HG03159 (cell line): ENCODE data around the gene LPIN2.
A peak's percentile ranks its signal among the peaks of the same experiment; 100 is the strongest.
"Not testable (repeated sequence)": the region's sequence is repeated elsewhere in the genome, so short reads cannot be mapped to it uniquely, and the experiment has no call there.

Experiments used
- ATAC-seq: cut with Tn5 transposase; IDR thresholded peaks from one replicate; pipeline ENCODE4 v1.9.1; 2021; ENCODE audit warnings: mild to moderate bottlenecking, moderate library complexity; ENCODE audit not compliant: unreplicated experiment

LPIN2 gene

GRCh38 chr18:3044931-3045698 is 32.2 kb upstream of the LPIN2 start:
- ATAC-seq: no peak

GRCh38 chr18:3042379-3042778 is 29.4 kb upstream of the LPIN2 start:
- ATAC-seq: no peak

DNA sequence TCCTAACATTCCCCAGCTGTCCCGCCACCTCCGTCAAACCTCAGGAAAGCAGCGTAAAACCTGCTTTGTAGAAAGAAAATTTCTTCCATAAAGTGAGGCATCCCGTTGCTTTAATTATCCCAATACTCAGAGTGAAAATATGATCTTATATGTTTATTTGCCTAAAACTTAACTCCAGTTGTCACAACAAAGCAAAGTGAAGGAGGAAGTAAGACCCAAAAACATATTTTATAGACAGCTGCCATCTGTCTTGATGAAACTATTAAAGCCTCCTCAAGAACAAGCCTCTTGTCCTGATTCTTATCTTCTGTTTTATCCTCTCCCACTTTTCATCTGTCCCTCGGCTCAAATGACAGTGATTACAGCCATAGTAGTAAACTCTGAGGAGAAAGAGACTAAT is 28.9 kb upstream of the LPIN2 start:
- no peak for ATAC-seq

- no peak for ATAC-seq
Measured at GRCh38 chr18:3040881-3041280, 27.9 kb upstream of the LPIN2 start.

DNA sequence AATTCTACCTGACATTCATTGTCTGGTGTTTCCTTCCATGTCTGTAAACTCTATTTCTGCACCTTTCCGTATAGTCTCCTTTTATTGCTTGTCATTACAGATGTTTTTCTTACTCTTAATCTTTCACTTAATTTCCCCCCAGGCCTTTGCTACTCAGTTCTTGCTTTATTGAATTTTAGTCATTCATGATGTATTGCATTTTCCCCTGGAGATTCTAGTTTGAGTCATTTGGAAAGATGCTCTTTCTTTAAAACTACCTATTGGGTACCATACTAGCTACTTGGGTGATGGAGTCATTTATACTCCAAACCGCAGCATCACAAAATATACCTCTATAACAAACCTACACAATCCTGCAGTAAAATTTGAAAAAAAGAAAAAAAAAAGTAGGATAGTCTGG is 27.2 kb upstream of the LPIN2 start:
- no peak for ATAC-seq

GRCh38 chr18:3037423-3037915 is 24.5 kb upstream of the LPIN2 start:
- ATAC-seq: peak; percentile 96

DNA sequence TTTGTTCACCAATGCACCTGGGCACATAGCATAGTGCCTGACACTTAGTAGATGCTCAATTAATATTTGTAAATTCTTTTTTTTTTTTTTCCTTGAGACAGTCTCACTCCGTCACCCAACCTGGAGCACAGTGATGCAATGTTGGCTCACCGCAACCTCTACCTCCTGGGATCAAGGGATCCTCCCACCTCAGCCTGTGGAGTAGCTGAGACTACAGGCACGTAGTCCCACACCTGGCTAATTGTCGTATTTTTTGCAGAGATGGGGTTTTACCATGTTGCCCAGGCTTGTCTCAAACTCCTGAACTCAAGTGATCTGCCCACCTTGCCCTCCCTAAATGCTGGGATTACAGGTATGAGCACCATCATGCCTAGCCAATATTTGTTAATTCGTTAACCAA is 23.2 kb upstream of the LPIN2 start:
- no peak for ATAC-seq

DNA sequence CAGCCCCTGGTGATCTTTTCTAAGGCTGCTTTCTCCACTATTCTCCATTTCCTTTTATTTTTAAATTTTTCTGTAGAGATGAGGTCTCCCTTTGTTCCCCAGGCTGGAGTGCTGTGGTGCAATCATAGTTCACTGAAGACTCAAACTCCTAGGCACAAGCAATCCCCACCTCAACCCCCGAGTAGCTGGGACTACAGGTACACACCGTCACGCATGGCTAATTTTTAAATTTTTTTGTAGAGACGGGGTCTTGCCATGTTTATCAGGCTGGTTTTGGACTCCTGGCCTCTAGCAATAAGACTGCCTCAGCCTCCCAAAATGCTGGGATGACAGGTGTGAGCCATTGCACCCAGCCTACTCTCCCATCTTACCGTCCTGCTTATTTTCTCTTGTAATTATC is 22.7 kb upstream of the LPIN2 start:
- ATAC-seq: no peak

DNA sequence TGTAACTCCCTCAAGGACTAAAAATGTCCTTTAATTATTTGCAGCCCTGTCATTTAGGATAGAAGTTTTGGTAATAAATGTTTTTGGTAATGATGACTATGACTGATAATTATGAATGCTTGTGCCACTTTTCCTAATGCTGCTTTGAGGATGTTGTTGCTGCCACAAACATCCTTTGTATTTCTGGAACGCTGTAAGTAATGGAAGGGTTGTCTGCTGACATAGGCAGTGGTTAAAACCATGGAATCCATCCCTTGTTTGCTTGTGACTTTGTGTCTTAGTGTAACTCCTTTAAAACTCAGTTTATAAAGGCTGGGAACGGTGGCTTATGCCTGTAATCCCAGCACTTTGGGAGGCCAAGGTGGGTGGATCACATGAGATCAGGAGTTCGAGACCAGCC is 19.8 kb upstream of the LPIN2 start:
- no peak for ATAC-seq

GRCh38 chr18:3029215-3029952 is 16.4 kb upstream of the LPIN2 start:
- no peak for ATAC-seq

- ATAC-seq: not testable (repeated sequence)
Measured at GRCh38 chr18:3028115-3028514, 15.2 kb upstream of the LPIN2 start.

DNA sequence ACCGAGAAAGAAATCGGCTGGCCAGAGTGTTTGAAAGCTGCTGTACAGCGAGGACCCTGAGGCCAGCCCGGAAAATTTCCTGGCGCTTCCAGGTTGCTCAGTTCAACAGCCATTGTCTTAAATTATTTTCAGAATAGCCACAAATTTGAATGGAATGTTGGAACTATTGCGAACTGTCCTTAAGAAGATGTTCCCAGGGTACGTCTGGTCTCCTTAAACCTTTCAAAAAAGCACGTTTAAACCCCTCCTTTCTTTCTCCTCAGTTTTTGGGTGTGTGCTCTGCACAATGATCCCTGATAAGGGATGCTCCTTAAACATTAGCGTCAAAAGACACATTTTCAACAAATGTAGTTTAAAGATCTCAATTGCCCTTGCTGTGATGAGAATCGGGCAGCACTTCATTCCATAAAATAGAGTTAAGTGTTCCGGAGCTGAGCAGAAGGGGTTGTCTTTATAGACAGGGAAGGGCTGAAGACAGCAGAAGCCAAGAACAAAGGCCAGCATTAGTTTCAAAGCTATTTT is 14.5 kb upstream of the LPIN2 start:
- ATAC-seq: no peak

- no peak for ATAC-seq
Measured at GRCh38 chr18:3025544-3025943, 12.6 kb upstream of the LPIN2 start.

DNA sequence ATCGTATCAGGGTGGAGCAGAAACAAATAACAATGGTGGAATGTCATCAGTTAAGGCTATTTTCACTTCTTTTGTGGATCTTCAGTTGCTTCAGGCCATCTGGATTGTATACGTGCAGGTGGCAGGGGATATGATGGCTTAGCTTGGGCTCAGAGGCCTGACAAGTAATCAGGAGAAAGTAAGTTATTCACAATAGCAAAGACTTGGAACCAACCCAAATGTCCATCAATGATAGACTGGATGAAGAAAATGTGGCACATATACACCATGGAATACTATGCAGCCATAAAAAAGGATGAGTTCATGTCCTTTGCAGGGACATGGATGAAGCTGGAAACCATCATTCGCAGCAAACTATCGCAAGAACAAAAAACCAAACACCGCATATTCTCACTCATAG is 10.7 kb upstream of the LPIN2 start:
- ATAC-seq: not testable (repeated sequence)

DNA sequence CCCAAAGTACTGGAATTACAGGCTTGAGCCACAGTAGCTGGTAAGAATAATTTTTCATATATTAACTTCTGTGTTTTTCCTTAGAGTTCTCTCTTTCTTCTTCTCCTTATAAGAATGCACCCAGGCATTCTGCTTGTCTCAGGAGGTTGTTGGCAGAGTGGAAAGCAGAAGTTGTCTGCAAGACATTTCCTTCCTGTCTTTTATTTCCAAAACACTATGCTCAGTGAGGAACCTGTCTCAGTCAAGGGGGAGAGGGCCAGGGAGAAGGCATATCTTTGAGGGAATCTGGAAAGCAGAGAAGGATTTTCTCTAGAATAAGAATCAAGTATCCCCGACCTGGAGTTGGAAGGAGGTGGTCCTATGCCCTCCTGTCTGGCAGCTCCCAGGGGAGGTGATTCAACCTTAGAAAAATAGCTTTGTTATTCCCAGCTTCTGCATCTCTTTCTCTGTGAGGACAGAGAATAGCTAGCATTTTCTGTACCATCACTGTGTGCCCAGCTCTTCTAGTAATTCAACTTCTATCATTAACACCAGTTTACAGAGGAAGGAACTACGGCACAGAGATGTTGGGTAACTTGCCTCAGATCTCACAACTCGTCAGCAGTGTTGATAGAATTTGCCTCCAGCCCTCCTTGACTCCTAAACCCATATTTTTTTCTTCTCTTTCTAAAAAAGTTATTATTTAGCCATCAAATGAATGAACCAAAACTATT is 3.8 kb upstream of the LPIN2 start:
- no peak for ATAC-seq

DNA sequence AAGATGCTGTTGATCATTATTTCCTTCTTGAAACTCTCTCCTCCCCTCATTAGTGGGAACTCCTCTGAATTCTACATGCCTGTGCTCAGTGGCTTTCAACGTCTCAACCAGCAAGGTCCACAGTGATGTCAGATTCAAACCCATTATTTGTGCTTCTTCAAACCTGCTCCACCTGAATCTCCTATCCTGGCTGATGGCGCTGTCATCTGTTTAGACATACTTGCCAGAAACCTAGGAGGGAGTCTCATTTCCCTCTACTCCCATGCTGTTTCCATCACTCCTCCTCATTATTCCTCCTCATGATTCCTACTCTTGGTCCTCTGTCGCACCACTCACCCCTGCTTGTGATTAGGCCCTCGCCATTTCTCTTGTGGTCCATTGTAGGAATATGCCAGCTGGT is 2.9 kb upstream of the LPIN2 start:
- no peak for ATAC-seq

- ATAC-seq: no peak
Measured at GRCh38 chr18:3015204-3015592, 2.3 kb upstream of the LPIN2 start.

DNA sequence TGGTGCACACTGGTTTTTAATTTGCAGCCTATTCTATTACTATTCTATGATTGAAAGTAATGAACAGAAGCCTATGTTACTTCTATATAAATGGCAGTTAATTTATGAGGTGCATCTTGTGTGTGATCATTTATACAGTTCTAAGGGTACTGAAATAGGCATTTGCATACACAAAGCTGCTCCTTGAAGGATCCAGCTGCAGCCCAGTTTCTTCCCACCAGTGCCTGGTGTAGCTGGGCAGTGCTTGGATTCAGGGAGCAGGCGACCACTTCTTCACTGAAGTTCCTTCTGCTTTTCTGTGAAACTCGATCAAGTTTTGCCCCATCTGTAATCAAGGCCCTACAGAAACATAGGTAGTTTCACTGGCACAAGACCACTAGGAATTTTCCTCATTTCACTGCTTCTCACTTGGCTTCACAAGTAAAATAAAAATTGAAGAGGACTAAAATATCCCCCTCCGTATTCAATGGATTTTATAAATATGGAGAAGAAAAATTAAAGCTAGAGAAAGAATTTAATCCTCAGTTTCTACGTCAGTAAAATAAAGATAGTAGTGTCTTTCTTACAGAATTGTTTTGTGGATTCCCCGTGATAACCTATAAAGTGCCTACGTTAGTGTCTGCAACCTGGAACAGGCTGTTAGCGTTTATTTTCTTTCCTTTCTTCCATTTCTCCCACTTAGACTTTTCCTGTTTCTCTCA is 1.7 kb upstream of the LPIN2 start:
- ATAC-seq: no peak

GRCh38 chr18:3012136-3013023 is 564 bp downstream of the LPIN2 start:
- peak; percentile 35 for ATAC-seq

DNA sequence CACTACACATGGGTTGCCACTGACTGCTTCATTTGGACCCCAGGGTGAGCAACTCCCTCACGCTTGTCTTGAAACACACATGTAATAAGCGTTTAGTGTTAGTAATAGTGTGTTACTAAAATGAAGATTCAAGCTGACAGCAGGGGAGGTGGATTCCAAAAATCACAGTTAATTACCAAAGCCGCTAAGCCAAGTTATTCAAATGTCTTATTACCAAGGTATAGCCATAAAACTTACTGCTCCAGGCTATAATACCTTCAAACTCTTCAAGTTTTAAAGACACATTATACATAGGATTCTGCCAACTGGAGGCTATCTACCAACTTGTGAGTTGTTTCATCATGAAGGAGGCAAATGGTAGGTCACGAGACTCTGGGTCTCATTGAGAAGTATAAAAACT is 2.9 kb downstream of the LPIN2 start:
- no peak for ATAC-seq
